Ascending aorta (tissue), 2 donors: ENCODE data around the gene TPSD1. TPM values are rescaled to one million over a fixed set of nuclear protein-coding genes. Genes with fewer than 3 reads are reported as not detected.
"Not testable (repeated sequence)": the region's sequence is repeated elsewhere in the genome, so short reads cannot be mapped to it uniquely, and the experiment has no call there.

Experiments used
- DNase-seq, 2 donors: peaks; one replicate each; pipeline ENCODE4 v3.0.0-alpha.2; 2019; ENCODE audit warnings: low spot score in 2 of 2
- H3K27ac ChIP-seq, 2 donors: fragments of 200-600 bp; sonication (generic); one replicate each; pipeline ENCODE4 v1.5.1; 2016 to 2017; ENCODE audit warnings: mild to moderate bottlenecking in 1 of 2
- H3K27me3 ChIP-seq: fragments of 200-600 bp; sonication (generic); one replicate; pipeline ENCODE4 v1.5.1; 2017
- H3K36me3 ChIP-seq, 2 donors: fragments of 200-600 bp; sonication (generic); one replicate each; pipeline ENCODE4 v1.5.1; 2016
- H3K4me1 ChIP-seq, 2 donors: fragments of 200-600 bp; sonication (generic); one replicate each; pipeline ENCODE4 v1.5.1; 2016 to 2017; ENCODE audit warnings: mild to moderate bottlenecking in 1 of 2
- H3K4me3 ChIP-seq, 2 donors: fragments of 200-600 bp; sonication (generic); one replicate each; pipeline ENCODE4 v1.5.1; 2016 to 2017; ENCODE audit warnings: mild to moderate bottlenecking in 1 of 2
- H3K9me3 ChIP-seq, 2 donors: fragments of 200-600 bp; sonication (generic); one replicate each; pipeline ENCODE4 v1.5.1; 2016
- intact Hi-C: fragments of 100-400 bp; cut with DNase I; formaldehyde crosslinking; loops from one replicate; pipeline ENCODE4 v1.15.1; 2023
- total RNA-seq: library from RNA; depleted of rRNA; stranded (reverse); fragments of >200 nt; gene quantifications from one replicate; pipeline ENCODE4 v1.1.0, GENCODE V29; 2016
- TF ChIP-seq, protein P1 (sequence below), 3 experiments: fragments of 200-600 bp in 2 of 3; fragments of 450-650 bp in 1 of 3; sonication (generic) in 2 of 3; IDR thresholded peaks; one replicate each; pipeline ENCODE4 v1.5.1; 2016 to 2019; ENCODE audit warnings: antibody characterized with exemption in 3 of 3, mild to moderate bottlenecking in 1 of 3, moderate library complexity in 1 of 3

TPSD1 gene
- 20.8 TPM for total RNA-seq

GRCh38 chr16:1255276-1256122 lies at the start of gene TPSD1:
TSS of gene TPSD1 (plus strand) at chr16:1256069. CDS start at chr16:1256281, 212 bp downstream.
- DNase-seq, H3K36me3 ChIP-seq, H3K4me1 ChIP-seq, H3K27ac ChIP-seq, H3K9me3 ChIP-seq, H3K27me3 ChIP-seq, H3K4me3 ChIP-seq, intact Hi-C loops: not testable (repeated sequence)

- intact Hi-C loops, result no loop called here
These were observed 49.5 kb upstream of the TPSD1 start for GRCh38 chr16:1206326-1206725.

GRCh38 chr16:1206786-1207185 lies 49.1 kb upstream of the TPSD1 start:
- Histone ChIP-seq H3K27ac (no peak overlapping the region), H3K4me3 (no peak overlapping the region), H3K9me3 (no peaks in the 10 kb centered on the region), H3K27me3 (no peaks in the 10 kb centered on the region), H3K4me1 (no peaks in the 10 kb centered on the region), H3K36me3 (no peaks in the 10 kb centered on the region)
- TF ChIP-seq, protein P1, sequence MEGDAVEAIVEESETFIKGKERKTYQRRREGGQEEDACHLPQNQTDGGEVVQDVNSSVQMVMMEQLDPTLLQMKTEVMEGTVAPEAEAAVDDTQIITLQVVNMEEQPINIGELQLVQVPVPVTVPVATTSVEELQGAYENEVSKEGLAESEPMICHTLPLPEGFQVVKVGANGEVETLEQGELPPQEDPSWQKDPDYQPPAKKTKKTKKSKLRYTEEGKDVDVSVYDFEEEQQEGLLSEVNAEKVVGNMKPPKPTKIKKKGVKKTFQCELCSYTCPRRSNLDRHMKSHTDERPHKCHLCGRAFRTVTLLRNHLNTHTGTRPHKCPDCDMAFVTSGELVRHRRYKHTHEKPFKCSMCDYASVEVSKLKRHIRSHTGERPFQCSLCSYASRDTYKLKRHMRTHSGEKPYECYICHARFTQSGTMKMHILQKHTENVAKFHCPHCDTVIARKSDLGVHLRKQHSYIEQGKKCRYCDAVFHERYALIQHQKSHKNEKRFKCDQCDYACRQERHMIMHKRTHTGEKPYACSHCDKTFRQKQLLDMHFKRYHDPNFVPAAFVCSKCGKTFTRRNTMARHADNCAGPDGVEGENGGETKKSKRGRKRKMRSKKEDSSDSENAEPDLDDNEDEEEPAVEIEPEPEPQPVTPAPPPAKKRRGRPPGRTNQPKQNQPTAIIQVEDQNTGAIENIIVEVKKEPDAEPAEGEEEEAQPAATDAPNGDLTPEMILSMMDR (IDR thresholded peaks at IDR 0.05), result no peak
- intact Hi-C loops, result no loop called here
- no peak for DNase-seq

More at GRCh38 chr16:1206326-1206725, 49.5 kb upstream of the TPSD1 start:
- Histone ChIP-seq H3K9me3 (no peaks in the 10 kb centered on the region), H3K36me3 (no peaks in the 10 kb centered on the region), H3K4me3 (no peak overlapping the region), H3K27ac (no peak overlapping the region), H3K27me3 (no peaks in the 10 kb centered on the region), H3K4me1 (no peaks in the 10 kb centered on the region)
- TF ChIP-seq, protein P1 (IDR thresholded peaks at IDR 0.05), result no peak
- no peak for DNase-seq

- Histone ChIP-seq H3K27ac (no peak overlapping the region), H3K27me3 (no peaks in the 10 kb centered on the region), H3K9me3 (no peaks in the 10 kb centered on the region), H3K36me3 (no peaks in the 10 kb centered on the region), H3K4me1 (no peaks in the 10 kb centered on the region), H3K4me3 (no peak overlapping the region)
- intact Hi-C loops, result no loop called here
- TF ChIP-seq, protein P1 (IDR thresholded peaks at IDR 0.05), result no peak
- DNase-seq, result no peak
These were observed 47.5 kb upstream of the TPSD1 start for GRCh38 chr16:1208239-1208830.

GRCh38 chr16:1209081-1209480 lies 46.8 kb upstream of the TPSD1 start:
- intact Hi-C loops, result no loop called here
- Histone ChIP-seq H3K9me3 (no peaks in the 10 kb centered on the region), H3K27ac (no peak overlapping the region), H3K4me1 (no peaks in the 10 kb centered on the region), H3K4me3 (no peak overlapping the region), H3K27me3 (no peaks in the 10 kb centered on the region), H3K36me3 (no peaks in the 10 kb centered on the region)
- no peak for DNase-seq
- TF ChIP-seq, protein P1 (IDR thresholded peaks at IDR 0.05), result no peak

- Histone ChIP-seq H3K27me3 (no peaks in the 10 kb centered on the region), H3K4me3 (no peak overlapping the region), H3K27ac (no peak overlapping the region), H3K36me3 (no peaks in the 10 kb centered on the region), H3K4me1 (no peaks in the 10 kb centered on the region), H3K9me3 (no peaks in the 10 kb centered on the region)
- intact Hi-C loops, result loop anchor here (10.0 kb wide), 1 partner anchor 54 kb away; no protein-coding TSS in a partner anchor
- TF ChIP-seq, protein P1 (IDR thresholded peaks at IDR 0.05), result no peak
- no peak for DNase-seq
These were observed 45.4 kb upstream of the TPSD1 start for GRCh38 chr16:1210461-1210860.
